ENCODE measurements around the gene ACKR2.
"Not testable (repeated sequence)": the region's sequence is repeated elsewhere in the genome, so short reads cannot be mapped to it uniquely, and the experiment has no call there.

The ACKR2 gene

DNA sequence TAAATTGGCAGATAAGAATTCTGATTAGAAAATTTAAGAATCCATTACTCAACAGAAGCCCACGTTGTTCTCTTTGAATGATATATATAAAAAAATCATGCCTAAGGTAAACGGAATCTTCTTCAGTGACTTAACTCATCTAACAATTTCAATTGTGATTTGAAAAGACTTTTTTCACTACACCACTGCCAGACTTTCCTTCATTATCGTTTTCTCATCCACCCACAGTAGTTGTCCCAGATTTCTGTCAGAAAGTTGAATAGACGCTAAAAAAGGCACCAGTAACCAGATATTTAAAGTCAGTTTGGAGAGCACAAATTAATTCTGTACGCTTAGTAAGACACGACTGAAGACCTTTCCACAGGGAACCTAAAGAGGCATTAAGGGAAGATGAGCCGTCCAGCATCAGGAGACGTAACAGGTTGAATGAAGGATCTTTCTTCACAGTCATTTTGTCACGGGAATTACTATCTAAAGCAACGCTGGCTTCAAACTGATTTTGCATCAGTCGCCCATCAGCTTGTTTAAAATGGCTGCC, 6.3 kb upstream of the ACKR2 start:
- DNase-seq = no peak

DNA sequence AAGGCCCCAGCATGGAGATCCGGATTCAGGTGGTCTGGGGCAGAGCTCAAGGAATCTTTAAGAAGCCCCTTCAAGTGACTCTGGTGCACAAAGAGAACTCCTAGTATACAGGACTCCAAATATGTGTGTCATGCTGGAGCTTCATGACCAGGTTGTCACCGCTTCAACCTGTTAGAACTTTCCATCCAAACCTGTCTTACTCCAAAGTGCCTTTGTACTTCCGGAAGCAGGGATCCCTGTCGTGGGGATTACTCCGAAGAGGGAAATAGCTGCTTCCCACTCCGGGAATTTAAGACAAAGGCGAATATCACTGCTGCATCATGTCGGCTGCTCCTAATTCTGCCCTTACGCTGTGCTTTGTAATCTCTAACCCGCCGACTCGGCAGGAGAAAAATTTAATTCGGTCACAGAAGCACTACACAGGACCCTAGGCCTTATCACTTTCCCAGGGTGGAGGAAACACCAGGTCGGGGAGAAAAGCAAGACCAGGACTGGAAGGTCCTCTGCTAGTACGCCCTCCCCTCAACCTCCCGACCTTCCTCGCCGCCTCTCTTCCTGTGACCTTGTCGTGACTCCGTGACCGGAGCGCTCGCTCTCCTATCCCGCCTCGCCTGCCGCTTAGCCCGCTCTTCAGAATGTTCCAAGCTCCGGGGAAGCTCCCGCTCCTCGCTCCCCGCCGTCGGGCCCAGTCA, 5.7 kb upstream of the ACKR2 start:
- peak; percentile 3 to 41 for DNase-seq

- peak; percentile 93 to 95 for DNase-seq
Observed at GRCh38 chr3:42804106-42804830, 5.0 kb upstream of the ACKR2 start, which contains the start of gene HIGD1A. HIGD1A (minus strand) TSS chr3:42804490; CDS start chr3:42794253, 10,237 bp downstream.

GRCh38 chr3:42804831-42805132, 4.5 kb upstream of the ACKR2 start:
- no peak for DNase-seq

DNA sequence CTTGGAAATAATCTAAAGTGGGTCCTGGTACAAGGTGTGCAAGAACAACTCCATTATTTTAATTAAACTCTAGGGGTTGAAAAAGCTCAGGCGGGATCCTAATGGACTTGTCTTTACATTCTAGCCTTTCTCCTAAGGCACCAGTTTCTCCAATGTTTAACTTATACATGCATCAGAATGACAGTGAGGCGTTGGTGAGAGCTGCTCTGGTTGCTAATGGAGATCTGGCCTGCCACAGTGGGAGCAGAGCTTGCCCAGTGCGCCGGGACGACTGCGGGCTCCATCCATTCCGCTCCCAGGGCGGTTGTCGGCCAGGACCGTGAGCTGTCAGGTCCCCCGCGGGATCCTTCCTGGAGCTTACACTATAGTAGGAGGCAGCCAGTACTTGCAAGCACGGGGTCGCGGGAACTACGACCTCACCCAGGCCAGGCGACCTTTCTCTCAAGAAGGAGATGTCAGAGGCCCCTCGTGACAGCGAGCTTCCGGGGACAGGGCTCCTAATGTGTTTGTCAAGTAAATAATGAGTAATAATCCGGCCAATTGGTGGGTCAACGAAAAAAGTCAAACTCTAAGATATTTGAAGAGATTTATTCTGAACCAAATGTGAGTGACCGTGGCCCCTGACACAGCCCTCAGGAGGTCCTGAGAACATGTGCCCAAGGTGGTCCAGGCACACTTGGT, 4.0 kb upstream of the ACKR2 start:
- DNase-seq = no peak

- DNase-seq = no peak
Observed at GRCh38 chr3:42807929-42808328, 1.3 kb upstream of the ACKR2 start.

GRCh38 chr3:42810706-42811105, 1.5 kb downstream of the ACKR2 start:
- DNase-seq = not testable (repeated sequence)

DNA sequence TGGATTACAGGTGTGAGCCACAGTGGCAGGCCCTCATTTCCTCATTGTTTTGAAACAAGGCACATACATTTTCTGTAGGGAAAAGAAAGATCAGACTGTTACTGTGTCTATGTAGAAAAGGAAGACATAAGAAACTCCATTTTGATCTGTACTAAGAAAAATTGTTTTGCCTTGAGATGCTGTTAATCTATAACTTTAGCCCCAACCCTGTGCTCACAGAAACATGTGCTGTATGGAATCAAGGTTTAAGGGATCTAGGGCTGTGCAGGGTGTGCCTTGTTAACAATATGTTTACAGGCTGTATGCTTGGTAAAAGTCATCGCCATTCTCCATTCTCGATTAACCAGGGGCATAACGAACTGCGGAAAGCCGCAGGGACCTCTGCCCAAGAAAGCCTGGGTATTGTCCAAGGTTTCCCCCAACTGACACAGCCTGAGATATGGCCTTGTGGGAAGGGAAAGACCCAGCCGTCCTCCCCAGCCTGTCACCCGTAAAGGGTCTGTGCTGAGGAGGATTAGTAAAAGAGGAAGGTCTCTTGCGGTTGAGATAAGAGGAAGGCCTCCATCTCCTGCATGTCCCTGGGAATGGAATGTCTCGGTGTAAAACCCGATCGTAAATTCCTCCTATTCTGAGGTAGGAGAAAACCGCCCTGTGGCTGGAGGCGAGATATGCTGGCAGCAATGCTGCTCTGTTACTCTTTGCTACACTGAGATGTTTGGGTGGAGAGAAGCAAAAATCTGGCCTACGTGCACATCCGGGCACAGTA, 2.1 kb downstream of the ACKR2 start:
- DNase-seq = not testable (repeated sequence)

GRCh38 chr3:42814246-42814645, 5.0 kb downstream of the ACKR2 start:
- DNase-seq = no peak

GRCh38 chr3:42814914-42815507, 5.8 kb downstream of the ACKR2 start:
- no peak for DNase-seq

- DNase-seq = no peak
Observed at GRCh38 chr3:42815826-42816225, 6.6 kb downstream of the ACKR2 start.

DNA sequence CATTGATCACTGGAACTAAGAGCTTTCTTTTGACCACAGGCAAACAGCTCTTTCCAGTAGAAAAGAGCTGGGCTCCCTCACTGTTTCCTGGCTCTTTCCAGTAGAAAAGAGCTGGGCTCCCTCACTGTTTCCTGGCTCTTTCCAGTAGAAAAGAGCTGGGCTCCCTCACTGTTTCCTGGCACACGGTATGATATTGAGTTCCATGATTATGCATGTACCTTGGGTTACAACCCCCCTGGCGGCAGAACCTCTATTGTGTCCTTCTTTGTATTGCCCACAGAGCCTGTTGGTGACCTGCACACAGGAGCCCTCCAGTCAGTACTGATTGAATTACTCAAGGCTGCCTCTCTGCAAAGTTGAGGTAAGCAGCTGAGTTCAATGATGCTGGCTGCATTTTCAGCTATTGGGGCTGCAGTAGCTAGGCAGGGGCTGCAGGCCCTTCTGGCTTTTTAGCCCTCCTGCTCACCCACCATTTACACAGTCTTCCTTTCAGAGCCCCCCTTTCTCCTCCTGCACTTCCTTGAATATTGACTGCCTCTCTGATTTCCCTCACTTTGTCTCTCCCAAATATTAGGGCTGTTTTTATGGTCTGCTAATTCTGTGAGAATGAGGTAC, 10.2 kb downstream of the ACKR2 start:
- no peak for DNase-seq

DNA sequence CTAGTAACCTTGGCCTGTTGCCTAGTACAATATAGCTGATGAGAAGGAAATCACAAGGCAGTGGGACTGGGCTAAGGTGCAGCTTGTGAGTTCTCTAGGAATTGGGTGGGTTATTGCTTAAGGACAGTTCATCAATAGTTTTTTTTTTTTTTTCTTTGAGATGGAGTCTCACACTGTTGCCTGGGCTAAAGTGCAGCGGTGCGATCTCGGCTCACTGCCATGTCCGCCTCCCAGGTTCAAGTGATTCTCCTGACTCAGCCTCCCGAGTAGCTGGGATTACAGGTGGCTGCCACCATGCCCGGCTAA, 11.5 kb downstream of the ACKR2 start:
- DNase-seq = no peak

DNA sequence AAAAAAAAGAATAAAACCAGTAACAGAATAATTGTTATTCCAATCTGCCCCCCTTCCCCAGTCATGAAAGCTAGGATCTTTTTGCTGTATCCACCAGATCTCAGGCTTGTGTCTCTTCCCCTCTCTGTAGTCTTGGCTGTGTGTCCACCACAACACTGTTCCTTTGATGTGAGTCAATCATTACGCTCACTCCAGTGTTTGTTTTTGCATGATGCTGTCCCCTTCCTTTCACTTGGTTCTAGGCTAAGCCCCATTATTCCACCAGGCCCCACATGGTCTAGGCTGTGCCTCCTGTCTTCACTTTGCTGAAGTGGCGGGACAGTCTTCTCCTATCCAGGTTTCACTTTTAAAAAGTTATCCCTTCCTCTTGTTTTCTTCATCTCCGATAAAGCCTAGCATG, 13.6 kb downstream of the ACKR2 start:
- DNase-seq = no peak

- no peak for DNase-seq
Observed at GRCh38 chr3:42823351-42823750, 14.1 kb downstream of the ACKR2 start.

DNA sequence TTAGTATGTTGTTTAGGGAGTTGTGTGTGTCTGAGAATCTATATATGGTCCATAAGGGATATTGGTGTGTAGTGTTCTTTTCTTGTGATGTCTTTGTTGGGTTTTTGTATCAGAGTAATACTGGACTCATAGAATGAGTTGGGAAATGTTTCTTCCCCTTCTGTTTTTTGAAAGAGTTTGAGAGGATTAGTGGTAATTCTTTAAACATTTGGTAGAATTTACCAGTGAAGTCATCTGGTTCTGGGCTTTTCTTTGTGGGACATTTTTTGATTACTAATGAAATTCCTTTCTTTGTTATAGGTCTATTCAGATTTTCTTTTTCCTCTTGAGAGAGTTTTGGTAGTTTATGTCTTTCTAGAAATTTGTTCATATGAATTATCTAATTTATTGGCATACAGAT, 16.9 kb downstream of the ACKR2 start:
- DNase-seq = no peak

DNA sequence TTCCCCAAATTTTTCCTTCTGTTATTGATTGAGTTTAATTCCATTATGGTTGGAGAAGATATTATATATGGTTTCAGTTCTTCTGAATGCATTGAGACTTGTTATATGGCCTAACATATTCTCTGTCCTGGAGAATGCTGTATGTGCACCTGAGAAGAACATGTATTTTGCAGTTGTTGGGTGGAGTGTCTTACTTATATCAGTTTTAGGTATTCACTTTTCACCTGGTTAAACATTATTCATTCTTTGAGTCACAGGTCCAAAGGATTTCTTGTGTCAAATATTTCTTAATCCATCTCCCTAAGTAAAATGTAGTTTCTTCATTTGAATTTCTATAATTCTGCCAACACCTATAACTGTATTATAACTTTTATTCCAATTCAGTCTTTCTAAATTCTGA, 17.8 kb downstream of the ACKR2 start:
- DNase-seq = no peak

DNA sequence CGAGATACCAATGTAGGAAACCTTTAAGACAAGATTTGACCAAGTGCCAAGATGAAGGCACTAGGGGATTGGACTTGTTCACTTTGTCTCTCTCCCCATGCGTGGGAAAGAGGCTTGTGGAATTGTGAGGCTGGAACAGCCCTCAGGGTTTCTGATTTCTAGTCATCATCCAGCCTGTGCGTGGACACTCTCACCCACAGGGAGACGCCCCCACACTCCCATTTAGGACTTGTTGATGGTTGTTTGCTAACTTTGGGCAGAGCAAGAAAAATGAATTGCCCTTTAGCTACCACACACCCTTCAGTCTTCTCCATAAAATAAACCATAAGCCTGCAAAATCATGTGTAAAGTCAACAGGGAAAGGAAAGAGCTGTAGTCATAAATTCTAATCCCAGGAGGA, 18.4 kb downstream of the ACKR2 start:
- no peak for DNase-seq

DNA sequence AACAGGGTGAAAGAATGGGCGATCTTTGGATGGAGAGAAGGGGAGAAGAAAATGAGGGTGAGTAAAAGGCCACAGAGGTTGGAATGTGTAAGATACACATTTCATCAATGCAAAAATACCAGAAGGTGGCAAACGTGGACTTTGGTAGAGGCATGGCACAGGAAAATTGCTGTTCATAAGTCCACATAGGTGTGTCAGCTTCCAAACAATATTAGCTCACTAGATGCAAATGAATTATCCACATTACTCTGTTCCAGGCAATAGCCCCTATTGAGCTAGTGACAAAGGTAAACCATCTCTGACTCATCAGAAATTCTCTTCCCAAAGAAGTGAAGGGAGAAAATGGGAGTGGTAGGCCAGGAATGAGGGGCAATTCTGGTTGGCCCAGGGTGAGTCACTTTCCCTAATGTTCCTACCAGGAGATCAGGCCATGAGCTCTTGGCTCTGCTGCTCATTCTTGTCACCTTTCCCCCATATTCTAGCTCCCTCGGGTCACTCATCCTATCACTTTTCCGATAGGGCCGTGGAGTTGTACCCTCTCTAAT, 19.9 kb downstream of the ACKR2 start:
- no peak for DNase-seq

DNA sequence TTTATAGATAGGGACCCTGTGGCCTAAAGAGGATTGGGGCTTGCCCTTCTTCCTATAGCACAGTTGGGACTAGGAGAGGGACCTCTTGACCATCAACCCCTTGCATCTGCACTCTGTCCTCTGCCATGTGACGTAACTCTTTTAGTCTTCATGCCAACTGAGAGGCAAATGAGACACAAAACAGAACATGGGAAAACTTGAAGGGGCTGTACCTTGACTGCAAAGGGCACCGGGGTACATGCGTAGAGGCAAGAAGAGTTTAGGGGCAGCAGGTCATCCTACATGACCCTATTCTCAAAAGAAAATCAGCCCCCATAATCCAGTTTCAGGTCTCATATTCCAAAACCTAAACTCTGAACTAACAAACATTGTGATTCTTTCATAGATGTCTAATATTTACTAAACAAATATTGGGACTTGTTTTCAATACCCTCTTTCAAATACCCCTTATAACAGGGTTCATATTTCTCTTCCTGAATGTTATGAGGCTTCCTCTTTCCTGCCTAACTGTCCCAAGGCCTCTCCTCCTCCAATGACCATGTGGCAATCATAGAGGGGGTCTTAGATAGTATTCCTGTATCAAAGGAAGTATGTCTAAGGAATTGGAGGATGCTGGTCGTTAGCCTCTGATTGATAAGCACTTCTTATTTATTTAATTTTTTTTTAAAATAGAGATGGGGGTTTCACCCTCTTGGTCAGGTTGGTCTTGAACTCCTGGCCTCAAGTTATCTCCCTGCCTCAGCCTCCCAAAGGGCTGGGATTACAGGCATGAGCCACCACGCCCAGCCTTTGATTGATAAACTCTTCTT, 20.6 kb downstream of the ACKR2 start:
- DNase-seq = no peak

Measured in CD4-positive, alpha-beta T cell treated with Interferon alpha-2 for 1 hour (primary cell).